ENCODE data around the gene MUC13. TPM values are rescaled to one million over a fixed set of nuclear protein-coding genes. Genes with fewer than 3 reads are reported as not detected.

Gene MUC13
- total and polyA plus RNA-seq, 9 of the 15 experiments (the other 6 are each of a cell fraction or from before 2014, with no cell fraction given): 0.09 TPM; not detected in 8

DNA sequence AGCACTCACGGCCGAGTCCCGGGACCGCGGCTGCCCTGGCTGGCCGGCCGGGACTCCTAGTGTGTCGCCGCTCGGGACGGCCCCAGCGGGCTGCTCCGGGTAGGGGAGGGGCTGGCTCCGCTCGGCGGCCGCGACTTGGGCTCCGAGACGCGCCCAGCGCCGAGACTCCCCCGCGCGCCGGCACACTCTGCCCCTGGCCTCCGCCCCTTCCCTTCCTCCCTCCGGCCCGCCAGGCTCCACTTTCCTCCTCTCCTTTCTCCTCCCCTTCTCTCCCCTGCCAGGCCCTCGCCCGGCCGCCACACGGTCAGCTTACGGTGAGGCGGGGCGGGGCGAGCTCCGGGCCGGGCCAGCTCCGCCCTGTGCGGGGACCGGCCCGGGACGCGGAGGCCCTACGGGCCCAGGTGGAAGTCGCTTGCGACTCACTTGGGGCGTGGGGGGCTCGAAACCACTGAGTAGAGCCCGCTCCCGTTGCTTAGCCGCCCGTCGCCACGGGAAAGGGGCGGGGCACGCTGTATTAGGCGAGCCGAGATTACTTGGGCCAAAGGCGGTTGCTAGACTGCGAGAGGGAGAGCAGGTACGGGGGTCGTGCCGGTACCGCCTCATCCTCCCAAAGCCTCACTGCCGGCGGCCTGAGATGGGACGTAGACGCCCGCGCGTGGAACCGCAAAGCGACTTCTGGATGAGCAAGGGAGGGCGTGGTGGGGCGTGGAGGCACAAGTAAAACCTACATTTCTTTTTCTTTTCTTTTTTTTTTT, 47.2 kb downstream of the MUC13 start, which contains the start of gene ITGB5 (continued):
- TF ChIP-seq, protein P1, sequence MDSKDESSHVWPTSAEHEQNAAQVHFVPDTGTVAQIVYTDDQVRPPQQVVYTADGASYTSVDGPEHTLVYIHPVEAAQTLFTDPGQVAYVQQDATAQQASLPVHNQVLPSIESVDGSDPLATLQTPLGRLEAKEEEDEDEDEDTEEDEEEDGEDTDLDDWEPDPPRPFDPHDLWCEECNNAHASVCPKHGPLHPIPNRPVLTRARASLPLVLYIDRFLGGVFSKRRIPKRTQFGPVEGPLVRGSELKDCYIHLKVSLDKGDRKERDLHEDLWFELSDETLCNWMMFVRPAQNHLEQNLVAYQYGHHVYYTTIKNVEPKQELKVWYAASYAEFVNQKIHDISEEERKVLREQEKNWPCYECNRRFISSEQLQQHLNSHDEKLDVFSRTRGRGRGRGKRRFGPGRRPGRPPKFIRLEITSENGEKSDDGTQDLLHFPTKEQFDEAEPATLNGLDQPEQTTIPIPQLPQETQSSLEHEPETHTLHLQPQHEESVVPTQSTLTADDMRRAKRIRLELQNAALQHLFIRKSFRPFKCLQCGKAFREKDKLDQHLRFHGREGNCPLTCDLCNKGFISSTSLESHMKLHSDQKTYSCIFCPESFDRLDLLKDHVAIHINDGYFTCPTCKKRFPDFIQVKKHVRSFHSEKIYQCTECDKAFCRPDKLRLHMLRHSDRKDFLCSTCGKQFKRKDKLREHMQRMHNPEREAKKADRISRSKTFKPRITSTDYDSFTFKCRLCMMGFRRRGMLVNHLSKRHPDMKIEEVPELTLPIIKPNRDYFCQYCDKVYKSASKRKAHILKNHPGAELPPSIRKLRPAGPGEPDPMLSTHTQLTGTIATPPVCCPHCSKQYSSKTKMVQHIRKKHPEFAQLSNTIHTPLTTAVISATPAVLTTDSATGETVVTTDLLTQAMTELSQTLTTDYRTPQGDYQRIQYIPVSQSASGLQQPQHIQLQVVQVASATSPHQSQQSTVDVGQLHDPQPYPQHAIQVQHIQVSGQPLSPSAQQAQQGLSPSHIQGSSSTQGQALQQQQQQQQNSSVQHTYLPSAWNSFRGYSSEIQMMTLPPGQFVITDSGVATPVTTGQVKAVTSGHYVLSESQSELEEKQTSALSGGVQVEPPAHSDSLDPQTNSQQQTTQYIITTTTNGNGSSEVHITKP (IDR thresholded peaks at IDR 0.05; ENCODE audit: partially characterized antibody): no peak
- TF ChIP-seq SIX5 (IDR thresholded peaks at IDR 0.05; ENCODE audit: borderline replicate concordance in 1 of 2, insufficient read depth in 1 of 2, low read depth in 1 of 2, low read length in 2 of 2) (no peak), MCM5 (IDR thresholded peaks at IDR 0.05; ENCODE audit: low read depth) (no peak), NCOA2 (IDR thresholded peaks at IDR 0.05; ENCODE audit: partially characterized antibody in 2 of 2) (no peak), CBX1 (IDR thresholded peaks at IDR 0.05; ENCODE audit: low read depth) (peak; percentile 28; the same call in 1 of the 2 replicates), TBL1XR1 (IDR thresholded peaks at IDR 0.05; ENCODE audit: low read length in 2 of 2) (no peak), NCOR1 (IDR thresholded peaks at IDR 0.05) (no peak), ARHGAP35 (IDR thresholded peaks at IDR 0.05; ENCODE audit: partially characterized antibody) (no peak), KHSRP (IDR thresholded peaks at IDR 0.05) (no peak), FOXJ2 (tag; IDR thresholded peaks at IDR 0.05) (no peak), HEY1 (CRISPR knock-in tag; IDR thresholded peaks at IDR 0.05; ENCODE audit: borderline replicate concordance) (no peak), TCF15 (CRISPR knock-in tag; IDR thresholded peaks at IDR 0.05) (no peak), SP2 (IDR thresholded peaks at IDR 0.05; ENCODE audit: extremely low read depth, low read depth, low read length, poor library complexity, severe bottlenecking) (no peak), ZKSCAN8 (CRISPR knock-in tag; IDR thresholded peaks at IDR 0.05) (no peak), ZNF592 (IDR thresholded peaks at IDR 0.05) (no peak)

All from K562 (cell line).